GM10266 (cell line): ENCODE data around the gene TOE1.
"Not testable (repeated sequence)": the region's sequence is repeated elsewhere in the genome, so short reads cannot be mapped to it uniquely, and the experiment has no call there.

Source experiments
- DNase-seq: peaks from one replicate; pipeline ENCODE4 v3.0.0; 2012; ENCODE audit errors: extremely low spot score
- TF ChIP-seq, protein P1 (sequence below): IDR thresholded peaks from 2 replicates; pipeline ENCODE4 v1.5.1; 2012; ENCODE audit warnings: mild to moderate bottlenecking, low read depth; ENCODE audit not compliant: control insufficient read depth, insufficient read depth; ENCODE audit errors: missing control alignments

Gene TOE1

DNA sequence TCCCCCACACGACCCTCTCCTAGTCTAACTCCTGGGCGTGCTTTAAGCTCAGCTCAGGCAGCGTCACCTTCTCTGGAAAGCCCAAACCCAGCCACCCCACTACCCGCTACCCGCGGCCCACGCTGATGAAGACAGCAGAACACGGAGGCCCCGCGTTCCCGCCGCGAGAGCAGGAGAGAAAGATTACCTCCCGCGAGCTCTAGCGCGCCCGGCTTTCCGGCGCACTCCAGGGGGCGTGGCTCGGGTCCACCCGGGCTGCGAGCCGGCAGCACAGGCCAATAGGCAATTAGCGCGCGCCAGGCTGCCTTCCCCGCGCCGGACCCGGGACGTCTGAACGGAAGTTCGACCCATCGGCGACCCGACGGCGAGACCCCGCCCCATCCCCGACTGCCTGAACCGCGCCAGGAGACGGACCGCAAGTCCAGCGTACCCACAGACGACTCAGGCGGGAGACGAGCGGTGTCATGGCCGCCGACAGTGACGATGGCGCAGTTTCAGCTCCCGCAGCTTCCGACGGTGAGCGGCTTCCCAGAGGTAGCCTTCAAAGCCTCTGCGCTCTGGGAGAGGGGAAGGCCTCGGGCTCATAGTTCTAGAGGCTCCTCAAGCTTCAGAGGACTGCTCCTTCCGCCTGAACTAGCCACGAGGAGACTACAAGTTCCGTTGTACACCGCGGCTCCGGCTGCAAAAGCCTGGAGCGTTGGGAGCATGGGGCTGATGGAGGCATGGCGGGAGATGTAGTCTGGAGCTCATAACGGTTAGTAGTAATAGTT, at the start of gene TOE1, which contains the start of gene MUTYH:
Gene TOE1, plus strand, starts transcription at position 382 of the 770 bp plus-strand sequence. Its CDS starts 83 bp downstream, at position 465.
Gene MUTYH, minus strand, starts transcription at position 652 of the 770 bp plus-strand sequence. CDS start 5,935 bp downstream, outside the sequence.
- TF ChIP-seq, protein P1, sequence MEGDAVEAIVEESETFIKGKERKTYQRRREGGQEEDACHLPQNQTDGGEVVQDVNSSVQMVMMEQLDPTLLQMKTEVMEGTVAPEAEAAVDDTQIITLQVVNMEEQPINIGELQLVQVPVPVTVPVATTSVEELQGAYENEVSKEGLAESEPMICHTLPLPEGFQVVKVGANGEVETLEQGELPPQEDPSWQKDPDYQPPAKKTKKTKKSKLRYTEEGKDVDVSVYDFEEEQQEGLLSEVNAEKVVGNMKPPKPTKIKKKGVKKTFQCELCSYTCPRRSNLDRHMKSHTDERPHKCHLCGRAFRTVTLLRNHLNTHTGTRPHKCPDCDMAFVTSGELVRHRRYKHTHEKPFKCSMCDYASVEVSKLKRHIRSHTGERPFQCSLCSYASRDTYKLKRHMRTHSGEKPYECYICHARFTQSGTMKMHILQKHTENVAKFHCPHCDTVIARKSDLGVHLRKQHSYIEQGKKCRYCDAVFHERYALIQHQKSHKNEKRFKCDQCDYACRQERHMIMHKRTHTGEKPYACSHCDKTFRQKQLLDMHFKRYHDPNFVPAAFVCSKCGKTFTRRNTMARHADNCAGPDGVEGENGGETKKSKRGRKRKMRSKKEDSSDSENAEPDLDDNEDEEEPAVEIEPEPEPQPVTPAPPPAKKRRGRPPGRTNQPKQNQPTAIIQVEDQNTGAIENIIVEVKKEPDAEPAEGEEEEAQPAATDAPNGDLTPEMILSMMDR, result no peak

DNA sequence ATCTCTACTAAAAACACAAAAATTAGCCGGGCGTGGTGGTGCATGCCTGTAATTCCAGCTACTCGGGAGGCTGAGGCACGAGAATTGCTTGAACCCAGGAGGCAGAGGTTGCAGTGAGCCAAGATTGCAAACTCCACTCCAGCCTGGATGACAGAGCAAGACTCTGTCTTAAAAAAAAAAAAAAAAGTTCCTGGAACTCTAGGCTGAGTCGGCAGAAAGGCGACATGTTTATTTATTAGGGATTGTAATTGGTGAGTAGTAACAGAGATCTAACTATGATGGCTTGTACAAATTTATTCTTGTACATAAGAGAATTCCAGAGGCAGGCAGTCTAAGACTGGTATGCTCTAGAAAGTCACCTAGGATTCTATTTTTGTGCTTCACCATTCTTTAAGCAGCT, 49.0 kb upstream of the TOE1 start:
- not testable (repeated sequence) for DNase-seq

More for the DNA sequence above, at the start of gene TOE1, which contains the start of gene MUTYH:
- peak; percentile 91 for DNase-seq

DNA sequence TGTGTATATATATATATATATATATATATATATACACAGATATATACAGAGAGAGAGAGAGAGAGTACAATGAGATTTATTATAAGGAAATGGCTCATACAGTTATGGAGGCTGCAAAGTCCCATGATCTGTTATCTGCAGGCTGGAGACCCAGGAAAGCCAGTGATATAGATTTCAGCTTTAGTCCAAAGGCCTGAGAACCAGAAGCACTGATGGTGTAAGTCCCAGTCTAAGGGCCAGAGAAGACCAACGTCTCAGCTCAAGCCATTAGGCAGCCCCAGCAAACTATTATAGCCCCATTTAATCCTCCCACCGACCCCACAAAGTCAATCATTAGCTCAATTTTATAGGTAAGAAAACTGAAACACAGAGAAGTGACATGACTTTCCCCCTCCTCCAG, 48.3 kb upstream of the TOE1 start:
- TF ChIP-seq, protein P1, result no peak
- no peak for DNase-seq

DNA sequence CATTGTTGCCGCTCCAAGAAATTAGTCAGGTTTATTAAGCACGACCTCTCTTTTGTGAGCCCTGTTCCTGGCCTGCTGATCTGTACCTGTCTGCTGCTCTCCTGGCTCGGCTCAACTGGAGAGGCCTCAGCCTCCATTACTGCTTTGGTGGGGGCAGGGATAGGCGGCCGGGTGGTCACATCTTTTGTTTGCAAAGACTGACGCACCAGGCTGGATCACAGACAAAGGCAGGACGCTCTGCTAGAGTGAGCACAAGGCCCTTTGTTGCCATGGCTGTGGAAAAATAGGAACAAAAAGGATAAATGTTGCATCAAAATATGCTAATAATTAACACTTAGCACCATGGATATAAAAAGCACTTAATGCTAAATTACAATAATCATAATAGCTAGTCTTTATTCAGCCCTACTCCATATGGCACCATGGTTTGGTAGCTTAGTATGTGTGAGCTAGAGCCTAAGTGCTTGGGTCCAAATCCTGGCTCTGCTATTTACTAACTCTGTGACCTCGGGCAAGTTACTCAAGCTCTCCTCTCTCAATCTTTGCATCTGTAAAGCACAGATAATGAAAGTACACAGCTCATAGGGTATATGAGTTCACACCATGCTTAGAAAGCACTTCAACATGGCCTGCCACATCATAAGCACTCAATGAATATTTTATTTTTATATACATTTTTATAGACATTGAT, 42.2 kb upstream of the TOE1 start:
- TF ChIP-seq, protein P1, result no peak
- no peak for DNase-seq

DNA sequence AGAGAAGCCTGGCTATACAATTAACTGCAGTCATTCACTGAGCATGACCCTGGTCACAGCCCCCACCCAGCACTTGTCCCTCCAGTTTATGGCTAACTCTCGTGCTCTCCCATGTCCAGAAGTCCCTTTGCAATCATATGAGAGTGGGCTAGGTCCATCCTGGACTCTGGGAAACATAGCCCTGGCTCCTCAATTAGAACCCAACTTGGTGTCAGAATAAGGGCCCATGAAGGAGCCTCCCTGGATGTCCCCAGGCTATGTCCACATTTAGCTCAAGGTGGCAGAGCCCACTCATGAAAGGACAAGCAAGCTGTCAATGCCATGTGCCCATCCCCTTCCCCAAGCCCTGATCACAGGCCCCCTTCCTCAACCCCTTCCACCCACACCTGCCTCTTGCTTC, 40.7 kb upstream of the TOE1 start:
- TF ChIP-seq, protein P1, result no peak
- no peak for DNase-seq

DNA sequence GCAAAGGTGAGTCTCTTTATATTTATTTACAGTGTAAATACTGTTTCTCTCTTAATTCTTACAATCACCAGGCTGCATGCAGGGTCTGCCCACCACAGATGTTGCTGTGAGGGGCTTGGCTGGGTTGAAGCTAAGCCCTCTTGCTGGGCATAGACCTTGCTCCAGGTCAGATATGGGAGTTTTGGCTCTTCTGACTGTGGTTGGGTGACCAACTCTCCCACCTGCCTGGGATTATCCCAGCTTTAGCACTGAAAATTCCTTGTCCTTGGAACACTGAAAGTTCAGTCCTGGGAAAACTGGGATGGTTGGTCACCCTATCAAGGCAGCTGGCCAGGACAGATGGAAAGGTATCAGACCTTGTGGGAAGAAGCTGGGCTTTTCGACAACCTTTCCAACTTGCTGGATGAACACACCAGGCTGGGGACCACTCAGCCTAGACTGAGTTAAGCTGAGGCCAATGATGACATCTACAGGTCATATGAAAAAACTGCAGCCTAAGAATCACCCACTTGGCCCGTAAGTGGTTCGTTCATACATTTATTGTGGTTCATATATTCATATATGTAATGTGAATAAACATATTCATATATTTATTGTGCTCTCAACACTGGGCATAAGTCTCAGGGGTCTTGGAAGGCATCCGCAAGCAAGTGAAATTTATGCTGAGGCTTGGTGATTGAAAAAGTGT, 39.8 kb upstream of the TOE1 start:
- peak; percentile 62 for DNase-seq
- TF ChIP-seq, protein P1, result peak; percentile 64

DNA sequence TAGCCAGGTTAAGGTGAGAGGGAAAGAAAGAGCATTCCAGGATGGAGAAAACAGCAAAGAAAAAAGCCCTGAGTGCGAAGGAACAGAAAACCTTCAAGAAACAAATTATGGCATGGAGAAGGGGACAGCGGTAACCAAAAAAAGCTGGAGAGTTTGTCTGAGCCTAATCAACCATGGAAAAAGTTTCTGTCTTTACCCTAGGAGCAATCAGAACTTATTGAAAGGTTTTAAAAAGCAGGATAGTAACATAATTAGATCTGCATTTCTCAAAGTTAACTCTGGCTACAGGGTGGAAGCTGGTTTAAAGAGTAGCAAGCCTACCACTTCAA, 39.3 kb upstream of the TOE1 start:
- TF ChIP-seq, protein P1, result no peak
- no peak for DNase-seq
